HCT116 (cell line): ENCODE data around the gene GABRA5. TPM values are rescaled to one million over a fixed set of nuclear protein-coding genes. Genes with fewer than 3 reads are reported as not detected.

ENCODE experiments used
- ATAC-seq: fragments of 200-7000 bp; cut with Tn5 transposase; 2 replicates; pipeline ENCODE4 v1.9.1; 2020; ENCODE audit warnings: mild to moderate bottlenecking, moderate library complexity
- BruUV-seq: library from RNA; stranded (reverse); fragments of 400-500 nt; replicated peaks from 2 replicates; lab custom pipeline; 2021; lab: Mats Ljungman, UMichigan
- CTCF ChIA-PET: fragments of 300-600 bp; sonication (Branson Sonifier 250); formaldehyde crosslinking; loops from one replicate; lab custom pipeline; 2021; ENCODE audit warnings: antibody characterized with exemption; lab: Charles Lee
- POLR2A ChIA-PET: fragments of 300-600, 350-600 bp; sonication (Branson Sonifier 250); formaldehyde crosslinking; loops from one replicate; lab custom pipeline; 2021; ENCODE audit warnings: antibody characterized with exemption; lab: Charles Lee
- RAD21 ChIA-PET, 2 experiments: fragments of 300-600 bp; sonication (Branson Sonifier 250); formaldehyde crosslinking; loops; one replicate each; lab custom pipeline; 2023; ENCODE audit warnings: low total read pairs in 2 of 2; ENCODE audit not compliant: uncharacterized antibody in 2 of 2, unreplicated experiment in 2 of 2, low non-redundant PET in 1 of 2; lab: Charles Lee
- DNase-seq: peaks from one replicate; pipeline ENCODE4 v3.0.0-alpha.2; 2010; ENCODE audit warnings: low read depth, low spot score
- H2AFZ ChIP-seq: fragments of 200-600 bp; shearing (Covaris generic), sonication (generic); 2 replicates; pipeline ENCODE4 v1.6.1; 2017; ENCODE audit warnings: low read depth, mixed run types, mixed read lengths, antibody characterized with exemption, low read length; ENCODE audit not compliant: poor library complexity, severe bottlenecking
- H3K27ac ChIP-seq: 2 replicates; pipeline ENCODE4 v1.5.1; 2012; ENCODE audit warnings: low read depth, low read length
- H3K27me3 ChIP-seq: fragments of 200-600 bp; sonication (generic); 2 replicates; pipeline ENCODE4 v1.6.1; 2016; ENCODE audit warnings: mixed run types, low read length, mixed read lengths; ENCODE audit not compliant: insufficient read depth
- H3K36me3 ChIP-seq, 2 experiments: fragments of 200-500 bp in 1 of 2; fragments of 200-600 bp in 1 of 2; sonication (Bioruptor generic) in 1 of 2; sonication (generic) in 1 of 2; 2 replicates each; pipeline versions ENCODE4 v1.5.1 to v1.6.1; 2014 to 2016; ENCODE audit warnings: low read length in 2 of 2, inconsistent platforms in 1 of 2, mixed read lengths in 1 of 2, mixed run types in 1 of 2; ENCODE audit not compliant: insufficient read depth in 2 of 2, control insufficient read depth in 1 of 2
- H3K4me1 ChIP-seq, 2 experiments: fragments of 200-600 bp in 1 of 2; sonication (generic) in 1 of 2; 2 replicates each; pipeline versions ENCODE4 v1.5.1 to v1.6.1; 2012 to 2017; ENCODE audit warnings: low read length in 2 of 2, inconsistent platforms in 1 of 2, mild to moderate bottlenecking in 1 of 2, mixed read lengths in 1 of 2, mixed run types in 1 of 2, moderate library complexity in 1 of 2; ENCODE audit not compliant: insufficient read depth in 2 of 2, control insufficient read depth in 1 of 2
- H3K4me2 ChIP-seq: fragments of 200-600 bp; sonication (generic); 2 replicates; pipeline ENCODE4 v1.6.1; 2017; ENCODE audit warnings: mixed run types, low read length, mixed read lengths
- H3K4me3 ChIP-seq, 2 experiments: fragments of 200-600 bp in 1 of 2; sonication (generic) in 1 of 2; replicated peaks in 1 of 2; 2 replicates each; pipeline ENCODE4 v1.5.1; 2011 to 2016; ENCODE audit warnings: low read length in 2 of 2, control low read depth in 1 of 2, low read depth in 1 of 2, mild to moderate bottlenecking in 1 of 2, mixed read lengths in 1 of 2, mixed run types in 1 of 2
- H3K79me2 ChIP-seq: fragments of 200-600 bp; sonication (generic); 2 replicates; pipeline ENCODE4 v1.6.1; 2017; ENCODE audit warnings: mild to moderate bottlenecking, mixed run types, low read length, moderate library complexity, mixed read lengths; ENCODE audit not compliant: insufficient read depth
- H3K9ac ChIP-seq: fragments of 200-600 bp; sonication (generic); 2 replicates; pipeline ENCODE4 v1.6.1; 2016; ENCODE audit warnings: low read length, mixed read lengths
- H3K9me2 ChIP-seq: fragments of 200-600 bp; sonication (generic), shearing (Covaris generic); 2 replicates; pipeline ENCODE4 v1.6.1; 2017; ENCODE audit warnings: mixed run types, mild to moderate bottlenecking, moderate library complexity; ENCODE audit not compliant: insufficient read depth
- H3K9me3 ChIP-seq, 2 experiments: fragments of 200-500 bp in 1 of 2; fragments of 200-600 bp in 1 of 2; sonication (Bioruptor generic) in 1 of 2; sonication (generic) in 1 of 2; 2 replicates each; pipeline ENCODE4 v1.6.1; 2014 to 2017; ENCODE audit warnings: low read length in 2 of 2, mixed read lengths in 2 of 2, inconsistent platforms in 1 of 2, low read depth in 1 of 2, mild to moderate bottlenecking in 1 of 2, mixed run types in 1 of 2, moderate library complexity in 1 of 2; ENCODE audit not compliant: control insufficient read depth in 1 of 2, insufficient read depth in 1 of 2
- H4K20me1 ChIP-seq: fragments of 200-600 bp; sonication (generic), shearing (Covaris generic); 2 replicates; pipeline ENCODE4 v1.6.1; 2017; ENCODE audit warnings: mixed run types, mild to moderate bottlenecking, moderate library complexity; ENCODE audit not compliant: insufficient read depth
- ATF3 ChIP-seq: IDR thresholded peaks from 2 replicates; pipeline ENCODE4 v1.6.1; 2012
- CBX3 ChIP-seq: IDR thresholded peaks from 2 replicates; pipeline ENCODE4 v1.6.1; 2012; ENCODE audit warnings: low read depth
- CEBPB ChIP-seq: IDR thresholded peaks from 2 replicates; pipeline ENCODE4 v1.6.1; 2012; ENCODE audit warnings: low read depth
- EZH2 ChIP-seq: fragments of 200-600 bp; sonication (generic); IDR thresholded peaks from 2 replicates; pipeline ENCODE4 v1.6.1; 2017; ENCODE audit warnings: antibody characterized with exemption, mixed run types
- JUND ChIP-seq: IDR thresholded peaks from 2 replicates; pipeline ENCODE4 v1.6.1; 2012
- POLR2AphosphoS5 ChIP-seq: IDR thresholded peaks from 2 replicates; pipeline ENCODE4 v1.6.1; 2011; ENCODE audit warnings: mild to moderate bottlenecking, low read depth, low read length, moderate library complexity
- SIN3A ChIP-seq: IDR thresholded peaks from 2 replicates; pipeline ENCODE4 v1.6.1; 2012; ENCODE audit warnings: low read depth
- ZNF274 ChIP-seq: fragments of 200-500 bp; sonication (Bioruptor generic); IDR thresholded peaks from 2 replicates; pipeline ENCODE4 v1.6.1; 2014; ENCODE audit warnings: mild to moderate bottlenecking, low read depth, low read length, inconsistent platforms
- intact Hi-C: fragments of 100-400 bp; cut with micrococcal nuclease; formaldehyde crosslinking; loops from 2 replicates; pipeline ENCODE4 v1.10.0; 2022
- total RNA-seq: library from RNA; stranded (reverse); gene quantifications from one replicate; pipeline ENCODE4 v1.2.1, GENCODE V29; 2021; ENCODE audit not compliant: unreplicated experiment

Gene GABRA5
- total RNA-seq, 1 experiment from 2014 or later: not detected

- no peak overlapping the region for H3K27ac ChIP-seq
- no peaks in the 10 kb centered on the region for H3K9me2 ChIP-seq
- no peak for TF ChIP-seq SIN3A
- no peak for TF ChIP-seq ZNF274
- no peak for TF ChIP-seq CBX3
- TF ChIP-seq ATF3: no peak
- H3K79me2 ChIP-seq: no peaks in the 10 kb centered on the region
- ChIA-PET POLR2A (no interaction called here), CTCF (no interaction called here), RAD21 (no interaction called here)
- DNase-seq: no peak
- H3K4me1 ChIP-seq: no peaks in the 10 kb centered on the region
- ATAC-seq: no peak
- no peaks in the 10 kb centered on the region for H3K27me3 ChIP-seq
- no peak overlapping the region for H3K9ac ChIP-seq
- no TSS peak for BruUV-seq
- H2AFZ ChIP-seq: no peak overlapping the region
- no peaks in the 10 kb centered on the region for H4K20me1 ChIP-seq
- no peak overlapping the region for H3K4me3 ChIP-seq
- peaks cover 15 to 30% of the 10 kb centered on the region in 2 experiments; a peak in 3 of 4 replicates for H3K9me3 ChIP-seq
- no peaks in the 10 kb centered on the region for H3K36me3 ChIP-seq
- H3K4me2 ChIP-seq: no peak overlapping the region
- intact Hi-C loops: no loop called here
These were observed 43.9 kb downstream of the GABRA5 start for GRCh38 chr15:26910715-26911114.

GRCh38 chr15:26921433-26921832 lies 54.6 kb downstream of the GABRA5 start:
- peaks cover 4 to 25% of the 10 kb centered on the region in 2 experiments for H3K9me3 ChIP-seq
- no TSS peak for BruUV-seq
- H3K4me1 ChIP-seq: no peaks in the 10 kb centered on the region
- DNase-seq (no peak), ATAC-seq (no peak)
- no peak overlapping the region for H3K4me2 ChIP-seq
- TF ChIP-seq ATF3 (no peak), EZH2 (no peak), CEBPB (no peak), CBX3 (no peak), JUND (no peak), POLR2AphosphoS5 (no peak)
- no peak overlapping the region for H3K4me3 ChIP-seq
- RAD21 ChIA-PET: no interaction called here
- POLR2A ChIA-PET: no interaction called here
- no peak overlapping the region for H3K9ac ChIP-seq
- no peaks in the 10 kb centered on the region for H4K20me1 ChIP-seq
- no peak overlapping the region for H2AFZ ChIP-seq
- no peaks in the 10 kb centered on the region for H3K27me3 ChIP-seq
- H3K36me3 ChIP-seq: no peaks in the 10 kb centered on the region
- H3K27ac ChIP-seq: no peak overlapping the region
- CTCF ChIA-PET: no interaction called here
- intact Hi-C loops: no loop called here
- no peaks in the 10 kb centered on the region for H3K9me2 ChIP-seq
- H3K79me2 ChIP-seq: no peaks in the 10 kb centered on the region
